ENCODE data around the gene AVPR1A.

The AVPR1A gene

DNA sequence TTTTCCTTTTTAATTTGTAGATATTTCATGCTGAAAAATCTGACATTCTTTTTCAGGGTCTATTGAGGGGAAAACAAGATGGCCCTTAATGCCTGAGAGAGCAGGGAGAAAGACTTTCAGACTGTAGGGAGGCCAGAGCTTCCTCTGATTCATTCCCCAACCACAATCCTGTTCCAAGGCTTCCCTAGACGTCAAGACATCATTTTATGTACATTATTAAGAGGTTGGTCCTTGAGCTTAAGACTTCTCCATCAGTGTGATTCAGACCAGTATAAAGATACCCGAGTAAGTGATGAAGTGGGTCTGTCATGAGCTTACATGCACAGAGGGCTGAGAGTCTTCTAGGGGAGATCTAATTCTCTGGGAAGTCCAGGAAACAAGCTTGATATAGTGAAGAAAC, 57.3 kb downstream of the AVPR1A start:
- no peak for DNase-seq

DNA sequence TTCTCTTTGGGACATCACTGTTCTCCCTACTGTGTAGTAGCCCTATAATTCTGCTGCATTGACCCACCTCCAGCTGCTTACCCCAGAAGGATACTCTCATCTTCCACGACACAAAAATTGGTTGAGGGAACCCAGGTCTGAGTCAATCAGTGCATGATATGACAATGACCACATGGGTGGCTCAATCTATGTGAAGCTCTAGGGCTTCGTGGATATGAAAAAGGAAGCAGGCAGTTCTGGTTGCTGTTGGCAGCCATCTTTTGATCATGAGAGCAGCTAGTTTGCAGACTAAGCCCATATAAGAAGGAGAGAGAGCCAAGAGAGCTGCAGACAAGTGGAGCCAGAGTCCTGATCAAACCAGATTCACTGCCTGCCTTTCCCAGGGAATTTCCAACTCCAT, 57.9 kb downstream of the AVPR1A start:
- DNase-seq = no peak

Measured in effector CD8-positive, alpha-beta T cell (primary cell).